HS-5 (cell line): ENCODE data around the gene CCDC12.

ENCODE experiments used
- DNase-seq: peaks from one replicate; pipeline ENCODE4 v3.0.0-alpha.2; 2012; ENCODE audit warnings: low read depth

CCDC12 gene

DNA sequence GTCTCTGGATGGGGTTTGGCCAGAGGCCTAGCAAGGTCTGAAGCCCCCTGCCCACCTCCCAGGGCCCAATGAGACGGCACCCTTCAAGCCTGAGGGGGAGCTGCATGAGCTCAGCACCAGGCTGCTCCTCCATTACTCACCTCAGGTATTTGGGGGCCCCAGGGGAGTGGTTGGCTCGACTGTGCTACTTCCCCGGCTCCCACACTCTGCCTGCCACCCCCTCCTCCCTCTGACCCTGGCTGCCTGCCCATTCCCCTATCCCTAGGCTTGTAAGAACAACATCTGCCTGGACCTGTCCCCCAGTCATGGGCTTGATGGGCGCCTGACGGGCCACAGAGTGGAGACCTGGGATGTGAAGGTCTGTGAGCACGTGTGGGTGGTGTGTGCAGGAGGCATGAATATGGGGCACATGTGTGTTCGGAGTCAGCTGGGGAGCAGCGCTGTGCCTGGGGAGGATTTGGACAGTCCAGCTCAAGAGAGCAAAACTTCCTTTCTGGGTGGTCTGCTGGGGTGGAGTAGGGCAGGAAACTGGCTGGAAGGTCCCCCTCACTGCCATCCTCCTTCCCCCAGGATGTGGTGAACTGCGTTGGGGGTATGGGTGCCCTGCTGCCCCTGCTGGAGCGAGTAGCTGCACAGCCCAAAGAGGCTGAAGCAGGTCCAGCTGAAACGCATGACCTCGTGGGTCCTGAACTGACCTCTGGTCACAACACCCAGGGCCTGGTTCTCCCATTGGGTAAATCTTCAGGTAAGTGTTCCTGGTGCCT is 20.3 kb upstream of the CCDC12 start:
- DNase-seq: no peak

DNA sequence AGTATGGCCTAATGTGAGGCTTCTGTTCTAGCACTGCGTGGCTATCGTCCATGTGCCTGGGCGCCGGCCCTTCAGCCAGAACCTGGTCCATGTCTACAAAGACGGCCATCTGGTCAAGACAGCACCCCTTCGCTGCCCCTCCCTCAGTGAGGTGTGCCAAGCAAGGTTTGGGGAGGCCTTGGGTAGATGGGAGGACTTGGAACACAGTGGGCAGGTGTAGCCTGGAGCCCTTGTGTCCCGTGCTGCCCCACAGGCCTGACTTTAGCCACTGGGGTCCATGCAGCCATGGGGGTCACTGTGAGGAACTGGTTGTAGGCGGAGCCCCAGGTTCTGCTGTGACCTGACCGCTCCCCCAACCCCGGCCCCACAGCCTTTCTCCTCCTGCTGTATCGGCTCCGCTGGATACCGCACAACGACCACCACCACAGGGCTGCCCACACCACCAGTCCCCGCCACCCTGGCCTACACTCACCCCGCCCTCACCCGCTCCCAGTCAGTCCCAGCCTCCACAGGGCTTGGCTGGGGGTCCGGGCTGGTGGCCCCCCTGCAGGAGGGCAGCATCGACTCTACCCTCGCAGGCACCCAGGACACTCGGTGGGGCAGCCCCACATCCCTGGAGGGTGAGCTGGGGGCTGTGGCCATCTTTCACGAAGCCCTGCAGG is 19.5 kb upstream of the CCDC12 start:
- no peak for DNase-seq

DNA sequence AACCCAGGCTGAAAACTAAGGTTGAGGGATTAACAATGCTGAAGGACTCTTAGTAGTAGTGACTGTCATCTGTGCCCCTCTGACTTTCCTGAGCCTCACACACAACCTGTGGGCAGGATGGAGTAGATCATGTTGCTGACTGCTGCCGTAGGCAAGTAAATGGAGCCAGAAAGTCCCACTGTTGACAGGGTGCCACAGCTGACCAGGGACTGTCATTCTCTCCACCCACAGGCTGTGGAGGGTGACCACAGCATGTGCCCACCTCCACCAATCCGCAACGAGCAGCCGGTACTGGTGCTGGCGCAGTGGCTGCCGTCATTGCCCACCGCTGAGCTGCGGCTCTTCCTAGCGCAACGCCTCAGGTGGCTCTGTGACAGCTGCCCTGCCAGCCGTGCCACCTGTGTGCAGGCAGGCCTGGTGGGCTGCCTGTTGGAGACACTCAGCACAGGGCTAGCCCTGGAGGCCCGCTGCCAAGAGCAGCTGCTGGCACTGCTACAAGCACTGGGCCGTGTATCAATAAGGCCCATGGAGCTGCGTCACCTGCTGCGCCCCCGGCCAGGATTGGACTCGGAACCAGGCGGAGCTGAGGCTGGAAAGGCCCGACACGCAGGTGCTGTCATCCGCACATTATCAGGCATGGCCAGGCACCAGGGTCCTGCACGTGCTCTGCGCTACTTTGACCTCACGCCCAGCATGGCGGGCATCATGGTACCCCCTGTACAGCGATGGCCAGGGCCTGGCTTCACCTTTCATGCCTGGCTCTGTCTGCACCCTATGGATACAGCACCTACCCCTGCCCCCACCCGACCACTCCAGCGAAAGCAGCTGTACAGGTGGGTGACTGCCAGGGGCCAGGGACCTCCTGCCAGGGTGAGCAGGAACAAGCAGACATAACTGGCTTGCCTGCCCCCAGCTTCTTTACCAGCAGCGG is 18.5 kb upstream of the CCDC12 start:
- DNase-seq: no peak

DNA sequence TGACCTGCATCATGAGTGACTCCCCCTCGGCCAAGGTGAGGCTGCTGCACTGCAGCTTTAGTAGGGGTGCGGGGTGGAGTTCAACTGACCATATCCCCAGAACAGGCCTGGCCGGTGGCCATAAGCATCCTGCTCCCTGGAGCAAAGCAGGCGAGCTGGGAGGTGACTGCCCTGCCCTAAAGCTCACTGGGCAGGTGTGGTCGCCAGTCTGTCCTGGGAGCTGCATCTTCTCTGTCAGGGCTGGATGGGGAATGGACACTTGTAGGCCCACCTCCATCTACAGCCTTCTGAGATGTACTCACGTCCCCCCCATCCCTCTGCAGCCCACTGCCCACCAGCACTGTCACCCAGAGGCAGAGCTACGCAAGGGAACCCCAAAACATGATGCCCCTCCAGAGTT is 17.4 kb upstream of the CCDC12 start:
- no peak for DNase-seq

DNA sequence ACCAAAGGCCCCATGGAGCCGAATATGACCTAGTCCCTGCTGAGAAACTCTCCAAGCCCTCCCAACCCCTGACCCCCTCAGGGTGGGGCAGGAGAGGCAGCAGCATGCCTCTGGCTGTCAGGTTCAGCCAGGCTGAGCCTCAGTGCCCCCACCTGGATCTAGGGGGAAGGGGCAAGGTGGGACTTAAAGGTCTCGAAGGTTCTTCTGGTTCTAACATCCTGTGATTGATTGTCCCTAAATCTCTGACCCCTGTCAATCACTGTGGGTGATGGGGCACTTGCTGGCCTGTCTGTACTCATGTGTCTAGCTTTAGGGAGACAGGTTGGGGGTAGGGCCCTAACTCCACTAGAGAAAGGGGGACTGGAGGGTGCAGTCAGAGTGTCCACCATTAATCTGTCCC is 16.7 kb upstream of the CCDC12 start:
- no peak for DNase-seq

DNA sequence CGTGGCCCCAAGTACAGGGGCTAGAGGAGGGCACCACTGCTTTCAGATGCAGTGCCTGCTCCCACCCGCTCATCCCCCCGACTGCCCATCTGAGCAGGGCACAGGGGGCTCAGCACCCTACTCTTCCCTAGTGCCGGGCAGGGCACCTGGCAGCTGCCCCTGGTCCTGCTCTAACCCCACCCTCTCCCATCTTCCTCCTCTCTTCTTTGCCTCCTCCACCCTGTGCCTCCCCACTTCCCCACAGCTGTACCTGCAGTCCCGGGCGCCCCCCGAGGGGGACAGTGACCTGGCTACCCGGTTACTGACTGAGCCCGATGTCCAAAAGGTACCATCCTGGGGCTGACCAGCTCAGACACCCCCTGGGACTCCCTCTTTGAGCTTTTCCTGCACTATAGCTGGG is 15.7 kb upstream of the CCDC12 start:
- DNase-seq: no peak

DNA sequence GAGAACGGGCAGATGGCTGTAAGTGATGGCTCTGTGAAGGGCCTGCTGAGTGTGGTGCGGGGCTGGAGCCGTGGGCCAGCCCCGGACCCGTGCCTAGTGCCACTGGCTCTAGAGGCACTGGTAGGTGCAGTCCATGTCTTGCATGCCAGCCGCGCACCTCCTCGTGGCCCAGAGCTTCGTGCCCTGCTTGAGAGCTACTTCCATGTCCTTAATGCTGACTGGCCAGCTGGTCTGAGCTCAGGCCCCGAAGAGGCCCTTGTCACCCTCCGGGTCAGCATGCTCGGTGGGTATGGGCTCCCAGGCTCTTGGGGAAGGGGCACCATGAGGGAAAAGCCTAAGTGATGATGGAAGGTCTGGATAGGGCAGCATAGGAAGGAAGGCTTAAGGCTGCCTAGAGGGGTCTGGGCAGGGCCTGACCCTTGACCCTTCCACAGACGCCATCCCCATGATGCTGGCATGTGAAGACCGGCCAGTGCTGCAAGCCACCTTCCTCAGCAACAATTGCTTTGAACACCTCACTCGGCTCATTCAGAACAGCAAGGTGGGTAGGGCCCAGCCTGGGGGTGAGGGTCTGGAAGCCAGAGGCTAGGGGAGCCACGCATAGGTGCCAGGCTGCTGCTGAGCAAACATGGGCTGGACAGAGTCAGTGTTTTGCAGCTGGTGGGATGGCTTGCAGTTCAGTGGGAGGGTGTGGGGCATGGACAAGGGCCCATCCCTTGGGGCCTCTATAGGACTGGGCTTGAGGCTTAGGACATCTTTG is 15.0 kb upstream of the CCDC12 start:
- DNase-seq: no peak

DNA sequence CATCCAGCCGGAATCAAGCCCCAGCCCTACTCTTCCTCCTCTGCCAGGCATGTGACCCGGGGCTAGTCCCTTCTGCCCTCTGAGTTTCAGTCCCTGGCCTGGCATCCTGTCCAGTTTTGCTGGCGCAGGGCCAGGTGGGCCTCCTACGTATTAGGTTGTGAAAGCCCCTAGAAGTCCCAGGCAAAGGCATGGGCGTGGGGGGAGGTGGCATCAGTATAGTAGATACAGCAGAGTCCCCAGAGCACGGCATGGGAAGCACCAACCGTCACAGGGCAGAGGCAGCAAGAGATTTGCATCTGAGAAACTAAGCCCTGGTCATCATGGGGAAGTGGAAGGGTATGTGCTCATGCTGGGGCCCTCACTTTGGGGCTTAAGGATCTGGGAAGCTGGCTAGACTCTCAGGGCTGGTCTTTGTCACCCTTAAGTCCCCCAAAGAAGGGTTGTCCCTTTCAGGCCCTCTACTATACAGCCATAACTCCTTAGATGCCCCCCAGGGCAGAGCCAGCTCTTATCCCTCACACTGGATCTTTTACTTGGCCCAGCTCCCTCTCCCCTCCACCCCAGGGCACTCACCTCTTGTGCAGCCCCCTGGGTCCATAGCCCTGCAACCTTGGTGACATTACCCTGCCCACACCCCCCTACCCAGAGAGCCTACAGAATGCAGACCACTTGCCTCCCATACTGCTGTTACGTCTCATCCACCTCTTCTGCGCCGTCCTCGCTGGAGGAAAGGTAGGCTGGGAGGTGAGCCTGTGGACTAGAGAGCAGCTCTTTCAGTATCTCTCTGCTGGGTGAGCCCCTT is 14.2 kb upstream of the CCDC12 start:
- no peak for DNase-seq

DNA sequence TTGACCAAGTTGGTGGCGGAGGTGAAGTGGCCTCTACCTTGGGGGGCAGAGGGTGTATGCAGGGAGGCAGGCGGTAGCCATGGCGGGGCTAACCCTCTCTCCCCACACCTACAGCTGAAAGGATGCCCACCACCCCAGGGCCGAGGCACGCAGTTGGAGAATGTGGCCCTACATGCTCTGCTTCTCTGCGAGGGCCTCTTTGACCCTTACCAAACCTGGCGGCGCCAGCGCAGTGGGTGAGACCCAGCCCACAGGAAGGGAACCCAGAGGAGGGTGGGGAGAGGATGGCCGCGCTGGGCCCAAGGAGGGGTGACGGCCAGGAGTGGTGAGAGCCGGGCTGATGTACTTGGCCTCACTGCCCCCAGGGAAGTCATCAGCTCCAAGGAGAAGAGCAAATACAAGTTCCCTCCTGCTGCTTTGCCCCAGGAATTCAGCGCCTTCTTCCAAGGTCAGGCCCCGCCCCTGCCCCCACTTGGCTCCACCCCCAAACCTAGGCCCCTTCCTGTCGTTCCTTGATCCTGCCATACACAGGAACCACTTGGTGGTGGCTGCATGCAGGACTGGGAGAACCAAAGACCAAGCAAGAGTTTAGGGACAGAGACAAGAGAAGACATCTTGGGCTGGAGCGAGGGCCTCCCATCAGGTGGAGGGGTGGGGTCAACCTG is 12.7 kb upstream of the CCDC12 start:
- DNase-seq: no peak

DNA sequence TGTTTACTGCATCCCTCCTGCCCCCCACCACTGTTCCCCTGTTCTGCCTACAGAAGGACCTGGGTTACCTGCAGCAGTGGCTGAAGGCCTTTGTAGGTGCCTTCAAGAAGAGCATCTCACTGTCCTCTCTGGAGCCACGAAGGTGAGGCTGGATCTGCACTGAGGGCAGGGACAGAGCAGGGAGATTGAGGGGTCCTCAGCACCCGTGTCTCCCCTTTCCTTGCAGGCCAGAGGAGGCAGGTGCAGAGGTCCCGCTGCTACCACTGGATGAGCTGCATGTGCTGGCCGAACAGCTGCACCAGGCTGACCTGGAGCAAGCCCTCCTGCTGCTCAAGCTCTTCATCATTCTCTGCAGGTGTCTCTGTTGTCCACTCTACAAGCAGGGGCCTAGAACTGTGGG is 12.1 kb upstream of the CCDC12 start:
- DNase-seq: no peak

DNA sequence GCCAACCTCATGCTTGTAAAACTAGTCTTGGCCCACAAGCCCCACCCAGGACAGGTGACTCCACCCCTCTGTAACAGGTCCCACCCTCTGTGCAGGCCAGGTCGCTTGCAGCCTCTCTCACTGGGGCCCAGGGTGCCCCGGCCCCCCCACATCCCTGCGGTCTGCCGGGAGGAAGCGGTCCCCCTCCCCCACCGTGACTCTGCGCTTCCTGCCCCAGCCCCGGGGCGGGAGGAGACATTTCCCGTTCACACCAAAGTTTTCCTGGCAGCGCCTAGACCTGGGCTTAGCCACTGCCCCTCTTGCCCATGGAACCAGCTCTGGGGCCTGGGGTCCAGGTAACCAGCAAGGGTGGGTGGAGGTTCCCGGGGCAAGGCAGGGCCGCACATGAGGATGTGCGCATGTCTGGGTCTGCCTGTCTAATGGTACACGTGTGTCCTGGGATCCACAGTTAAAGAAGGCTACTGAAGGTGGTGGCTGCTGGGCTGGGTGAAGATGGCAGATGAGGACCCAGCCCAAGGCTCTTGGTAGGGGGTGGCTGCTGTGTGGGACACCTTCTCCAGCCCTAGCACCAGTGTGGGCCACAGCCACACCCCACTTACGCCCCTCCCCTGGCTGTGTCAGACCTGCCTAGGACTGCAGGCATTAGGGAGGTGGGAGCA is 11.3 kb upstream of the CCDC12 start:
- DNase-seq: no peak

DNA sequence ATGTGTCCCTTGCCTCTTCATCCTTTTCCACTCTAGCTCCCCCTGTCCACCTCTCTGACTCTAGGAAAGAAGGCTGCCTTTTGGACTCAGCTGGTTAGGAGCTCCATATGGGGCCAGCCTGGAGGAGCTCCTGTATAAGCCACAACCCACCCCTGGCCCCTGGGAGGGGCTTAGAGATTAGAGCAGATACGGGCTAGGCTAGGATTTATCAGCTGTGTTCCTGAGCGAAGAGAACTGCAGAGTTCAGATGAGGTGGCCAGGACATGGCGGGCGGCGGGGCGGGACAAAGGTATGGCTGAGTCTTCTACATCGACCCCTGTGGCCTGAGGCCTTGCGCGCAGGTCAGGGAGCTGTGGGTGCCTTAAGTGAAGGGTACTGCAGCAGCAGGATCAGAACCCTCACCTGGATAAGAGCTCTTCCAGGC is 10.8 kb upstream of the CCDC12 start:
- DNase-seq: no peak

DNA sequence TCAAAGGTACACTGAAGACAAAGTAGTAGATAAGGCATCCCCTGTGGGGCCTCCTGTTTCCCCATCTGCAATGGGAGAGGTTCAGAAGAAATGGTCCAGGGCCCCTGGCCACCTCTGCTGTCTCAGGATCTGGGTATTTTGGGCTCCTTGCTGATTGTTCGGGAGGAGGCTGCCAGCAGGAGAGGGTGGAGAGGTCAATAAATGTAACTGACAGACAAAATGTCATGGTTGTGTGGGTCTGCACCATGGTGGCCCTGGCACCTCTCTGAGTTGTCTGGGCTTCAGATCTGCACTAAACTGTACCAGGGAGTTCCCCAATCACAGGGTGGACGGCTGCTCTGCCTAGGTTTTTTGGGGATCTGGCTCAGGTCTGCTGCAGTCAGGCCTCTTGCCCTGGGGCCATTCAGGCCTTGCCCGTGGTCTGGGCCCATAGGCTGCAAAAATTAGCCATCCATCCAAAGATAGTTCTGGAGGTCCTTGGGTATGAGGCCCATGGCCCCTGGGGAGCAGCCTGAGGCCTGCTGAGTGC is 10.3 kb upstream of the CCDC12 start:
- no peak for DNase-seq

DNA sequence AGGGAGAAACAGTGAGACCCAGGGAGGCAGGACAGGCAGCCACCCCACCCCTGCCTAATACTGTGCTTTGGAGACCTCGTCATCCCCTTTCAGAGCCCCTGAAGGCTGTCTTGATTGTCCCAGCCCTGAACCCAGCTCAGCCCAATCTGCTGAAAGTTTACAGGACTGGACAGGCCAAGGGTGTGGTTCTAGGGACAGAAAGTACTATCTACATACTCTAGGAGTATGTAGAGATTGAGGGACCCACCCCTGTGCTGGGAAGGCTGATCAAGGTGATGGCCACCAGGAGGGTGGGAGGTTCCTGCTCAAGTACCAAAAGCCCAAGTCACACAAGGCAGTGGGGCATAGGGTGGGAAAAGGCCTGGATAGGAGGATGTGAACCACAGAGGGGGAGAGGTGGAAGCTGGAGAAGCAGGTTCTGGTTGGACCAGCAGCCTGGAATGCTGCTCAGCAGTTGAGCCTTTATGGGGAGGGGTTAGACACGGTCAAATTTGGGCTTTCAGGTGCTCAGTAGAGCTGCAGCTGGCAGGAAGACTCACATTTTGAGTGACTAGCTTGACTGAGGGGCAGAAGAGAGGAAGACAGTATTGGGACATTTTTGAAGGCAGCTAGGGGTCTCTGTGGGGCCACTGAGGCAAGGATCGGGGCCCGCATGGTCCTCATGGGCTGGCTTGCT is 9.6 kb upstream of the CCDC12 start:
- no peak for DNase-seq

DNA sequence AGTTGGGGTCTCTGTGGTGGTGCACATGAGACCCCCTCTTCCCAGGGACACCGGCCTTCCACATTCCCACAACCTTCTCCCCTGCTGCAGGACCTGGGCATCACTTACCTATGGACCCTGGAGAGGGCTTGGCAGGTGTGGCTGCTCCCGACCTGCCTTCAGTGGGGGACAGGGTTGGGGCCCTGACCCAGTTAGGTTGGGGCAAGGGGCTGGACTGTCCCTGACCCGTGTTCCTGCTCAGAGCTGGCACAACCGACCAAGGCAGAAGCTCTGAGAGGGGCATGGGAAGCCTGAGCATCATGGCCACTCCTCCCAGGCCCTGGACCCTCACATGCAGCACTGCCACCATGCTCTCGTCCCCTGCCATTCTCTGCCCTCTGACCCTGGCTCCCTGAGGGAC is 9.0 kb upstream of the CCDC12 start:
- no peak for DNase-seq

DNA sequence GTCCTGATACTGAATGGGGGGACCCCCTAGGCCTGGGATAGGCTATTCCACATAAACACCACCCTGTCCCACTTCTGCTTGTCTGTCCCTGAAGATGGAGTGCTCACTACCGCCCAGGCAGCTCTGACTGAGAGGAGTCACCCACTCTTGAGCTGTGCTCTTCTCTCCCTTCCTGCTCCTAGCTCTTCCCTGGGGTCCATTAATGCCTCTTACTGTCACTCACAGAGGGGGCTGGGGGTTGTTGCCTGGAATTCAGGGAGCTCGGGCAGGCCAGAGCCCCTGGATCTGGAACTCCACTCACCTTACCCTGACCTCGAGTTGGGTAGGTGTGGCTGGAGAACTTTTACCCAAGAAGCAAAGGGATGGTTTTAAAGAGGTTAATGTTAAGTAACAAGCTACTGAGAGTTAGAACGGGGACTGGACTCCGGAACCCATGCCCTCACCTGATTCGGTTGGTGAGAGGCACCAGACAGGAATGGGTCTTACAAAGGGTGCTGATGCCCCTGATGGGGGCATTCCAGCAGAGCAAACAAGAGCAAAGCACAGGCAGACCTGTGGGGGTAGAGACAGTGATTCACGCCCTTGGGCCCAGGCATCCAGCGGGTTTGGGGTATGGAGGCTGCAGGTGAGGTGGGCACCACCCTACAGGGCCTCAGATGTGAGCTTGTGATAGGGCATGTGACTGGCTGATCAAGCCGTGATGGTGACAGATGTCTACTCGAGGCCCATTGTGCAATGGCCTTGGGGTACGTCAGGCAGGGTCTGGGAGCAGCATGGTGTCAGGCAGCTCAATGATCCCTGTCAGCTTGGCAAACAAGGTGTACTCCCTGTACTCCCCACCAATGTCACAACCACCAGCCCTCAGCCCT is 8.3 kb upstream of the CCDC12 start:
- DNase-seq: no peak

DNA sequence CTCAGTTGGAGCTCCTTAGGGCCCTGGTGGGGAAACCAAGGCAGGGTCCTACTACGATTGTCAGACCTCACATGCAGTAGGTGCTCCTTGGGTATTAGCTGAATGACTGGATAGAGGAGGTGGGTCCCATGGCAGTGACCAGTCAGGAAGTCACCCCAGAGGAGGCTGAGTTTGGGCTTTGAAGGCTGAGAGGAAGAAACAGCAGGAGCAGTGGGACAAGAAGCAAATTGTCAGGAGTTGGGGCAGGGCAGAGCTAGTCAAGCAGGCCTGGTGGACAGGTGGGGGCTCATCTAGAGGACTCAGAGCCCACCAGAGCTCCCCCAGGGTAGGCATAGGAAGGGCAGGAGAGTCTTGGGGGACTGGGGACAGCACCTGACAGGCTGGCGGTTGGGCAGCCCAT is 6.0 kb upstream of the CCDC12 start:
- DNase-seq: no peak

DNA sequence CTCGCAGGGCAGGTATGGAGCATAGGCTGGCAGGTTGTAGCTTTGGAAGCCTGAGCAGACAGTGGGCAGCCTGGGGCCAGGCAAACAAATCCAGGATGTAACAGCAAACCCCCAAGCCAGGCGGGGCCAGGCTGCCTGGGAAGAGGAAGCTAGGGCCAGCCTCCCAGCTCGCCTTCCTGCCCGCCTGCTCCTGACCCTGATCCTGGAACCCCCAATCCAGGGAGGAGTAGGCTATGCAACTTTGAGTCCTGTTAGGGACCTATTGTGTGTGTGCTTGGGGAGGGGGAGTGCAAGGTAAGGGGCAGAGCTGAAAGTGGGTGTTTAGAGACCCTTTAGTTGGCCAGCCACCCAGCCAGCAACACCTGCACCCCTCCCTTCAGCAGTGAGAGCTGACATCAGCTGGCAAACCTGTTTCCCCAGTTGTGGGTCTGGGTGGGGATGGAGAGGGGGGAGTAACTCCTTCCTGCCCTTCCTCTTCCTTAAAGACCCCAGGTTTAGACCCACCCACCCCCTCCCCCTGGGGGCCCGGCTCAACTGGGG is 5.5 kb upstream of the CCDC12 start:
- DNase-seq: no peak
